ENCODE data around the gene CCDC14. TPM values are rescaled to one million over a fixed set of nuclear protein-coding genes. Genes with fewer than 3 reads are reported as not detected.

Gene CCDC14
- total and polyA plus RNA-seq, 9 of the 15 experiments (the other 6 are each of a cell fraction or from before 2014, with no cell fraction given), result 18.6 to 107 (median 57.3) TPM

DNA sequence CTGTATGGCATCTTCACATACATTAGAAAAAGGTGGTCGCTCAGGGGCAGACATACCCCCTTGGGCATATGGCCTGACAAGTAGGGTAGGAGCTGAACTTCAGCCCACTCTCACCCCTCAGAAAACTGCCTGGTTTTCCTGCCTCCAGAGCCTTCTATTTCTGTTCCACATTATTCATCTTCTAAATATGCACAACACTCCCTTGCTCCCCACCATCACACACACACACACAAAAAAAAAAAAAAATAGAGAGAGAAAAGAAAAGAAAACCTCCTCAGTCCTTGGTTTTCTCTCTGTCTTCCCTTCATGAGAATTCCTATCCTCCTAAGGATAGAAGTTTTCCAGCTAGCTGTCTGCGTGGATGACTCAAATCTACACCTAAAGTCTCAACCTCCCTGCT lies 36.5 kb upstream of the CCDC14 start:
- Histone ChIP-seq H3K9ac (ENCODE audit: insufficient read depth in 1 of 2, low read depth in 2 of 2, low read length in 2 of 2) (no peak overlapping the region), H3K27ac (ENCODE audit: extremely low read depth, low read depth, low read length) (no peak overlapping the region), H3K9me3 (replicated peaks; ENCODE audit: control insufficient read depth, insufficient read depth, low read depth, low read length) (no peaks in the 10 kb centered on the region), H3K4me1 (replicated peaks in 1 of 2; ENCODE audit: control insufficient read depth in 2 of 2, insufficient read depth in 2 of 2, low read length in 2 of 2) (no peaks in the 10 kb centered on the region), H3K9me1 (ENCODE audit: control insufficient read depth, insufficient read depth, low read length) (no peaks in the 10 kb centered on the region), H3K79me2 (ENCODE audit: control insufficient read depth, insufficient read depth, low read length) (no peaks in the 10 kb centered on the region), H3K4me2 (ENCODE audit: insufficient read depth, low read length) (no peak overlapping the region), H3K27me3 (ENCODE audit: control insufficient read depth in 2 of 2, insufficient read depth in 2 of 2, low read length in 2 of 2) (no peaks in the 10 kb centered on the region), H4K20me1 (replicated peaks; ENCODE audit: control insufficient read depth, insufficient read depth, low read length) (no peaks in the 10 kb centered on the region), H3K36me3 (ENCODE audit: control insufficient read depth, insufficient read depth, low read length) (no peaks in the 10 kb centered on the region), H3K4me3 (no peak overlapping the region), H2AFZ (ENCODE audit: low read depth, low read length) (no peak overlapping the region)
- FAIRE-seq (no peak), DNase-seq (ENCODE audit: extremely low read depth in 1 of 4, low spot score in 3 of 4) (no peak), ATAC-seq (no peak)
- POLR2A ChIA-PET, result no interaction called here
- in situ Hi-C loops (cut with MboI), result no loop called here
- no TSS peak for BruUV-seq (replicated peaks)
- CTCF ChIA-PET (ENCODE audit: low intra/inter-chr PET ratio), result no interaction called here
- no peak for TF ChIP-seq ZNF24 (IDR thresholded peaks at IDR 0.05)
- no peak for TF ChIP-seq C11orf30 (IDR thresholded peaks at IDR 0.05; ENCODE audit: low read depth)
- TF ChIP-seq SMARCB1 (IDR thresholded peaks at IDR 0.05; ENCODE audit: insufficient read length, low read depth), result no peak
- no peak for TF ChIP-seq PURB (CRISPR knock-in tag; IDR thresholded peaks at IDR 0.05; ENCODE audit: low read depth)
- TF ChIP-seq SMARCA4 (IDR thresholded peaks at IDR 0.05), result no peak
- TF ChIP-seq DIDO1 (tag; IDR thresholded peaks at IDR 0.05; ENCODE audit: low read depth), result no peak
- TF ChIP-seq KAT2B (IDR thresholded peaks at IDR 0.05; ENCODE audit: low read depth, low read length), result no peak
- no peak for TF ChIP-seq YBX1 (IDR thresholded peaks at IDR 0.05)
- no peak for TF ChIP-seq ZNF212 (CRISPR knock-in tag; IDR thresholded peaks at IDR 0.05)
- TF ChIP-seq SETDB1 (IDR thresholded peaks at IDR 0.05; ENCODE audit: low read length), result no peak
- no peak for TF ChIP-seq ZNF699 (CRISPR knock-in tag; IDR thresholded peaks at IDR 0.05; ENCODE audit: insufficient replicate concordance)
- no peak for TF ChIP-seq SP1 (CRISPR knock-in tag; IDR thresholded peaks at IDR 0.05)
- no peak for TF ChIP-seq ZNF197 (CRISPR knock-in tag; IDR thresholded peaks at IDR 0.05; ENCODE audit: low read depth)
- TF ChIP-seq, protein P1, sequence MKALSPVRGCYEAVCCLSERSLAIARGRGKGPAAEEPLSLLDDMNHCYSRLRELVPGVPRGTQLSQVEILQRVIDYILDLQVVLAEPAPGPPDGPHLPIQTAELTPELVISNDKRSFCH (CRISPR knock-in tag; IDR thresholded peaks at IDR 0.05), result no peak
- TF ChIP-seq, protein P1 (tag; IDR thresholded peaks at IDR 0.05), result no peak
- no peak for TF ChIP-seq MCM2 (IDR thresholded peaks at IDR 0.05; ENCODE audit: low read depth)
- no peak for TF ChIP-seq LEF1 (IDR thresholded peaks at IDR 0.05)
- TF ChIP-seq NFIC (IDR thresholded peaks at IDR 0.05), result no peak
- no peak for TF ChIP-seq ZNF655 (CRISPR knock-in tag; IDR thresholded peaks at IDR 0.05)
- WGBS (ENCODE audit: insufficient coverage, low coverage, missing lambda C conversion rate), result 0% methylated on average over 2 of the region's 2 CpGs
- intact Hi-C loops (cut with micrococcal nuclease), result no loop called here
